ENCODE results near the gene RNF11. TPM values are rescaled to one million over a fixed set of nuclear protein-coding genes. Genes with fewer than 3 reads are reported as not detected.

Gene RNF11
- total RNA-seq, 4 donors from 2014 or later, result 56.7 to 84.3 (median 76.2) TPM

- no peak for TF ChIP-seq EP300 (IDR thresholded peaks at IDR 0.05)
- no peak for TF ChIP-seq CTCF (IDR thresholded peaks at IDR 0.05)
- TF ChIP-seq POLR2A (IDR thresholded peaks at IDR 0.05), result no peak
- Histone ChIP-seq H3K27me3 (no peaks in the 10 kb centered on the region), H3K4me1 (no peaks in the 10 kb centered on the region), H3K9me3 (no peaks in the 10 kb centered on the region), H3K4me3 (no peak overlapping the region), H3K27ac (no peak overlapping the region), H3K36me3 (peaks cover 0 to 3% (median 0%) of the 10 kb centered on the region in 3 donors)
- WGBS, 2 donors, result 81 to 85% methylated on average over 8 of the region's 8 CpGs
- DNase-seq (ENCODE audit: low spot score in 2 of 2), result no peak
These were observed 53.8 kb downstream of the RNF11 start for GRCh38 chr1:51289676-51290488.

GRCh38 chr1:51290489-51290847 lies 54.4 kb downstream of the RNF11 start:
- 93 to 94% methylated on average over 5 of the region's 5 CpGs for WGBS, 2 donors

GRCh38 chr1:51293898-51294515 lies 57.9 kb downstream of the RNF11 start:
- Histone ChIP-seq H3K27ac (no peak overlapping the region), H3K36me3 (no peaks in the 10 kb centered on the region), H3K9me3 (no peaks in the 10 kb centered on the region), H3K4me3 (no peak overlapping the region), H3K4me1 (peaks cover 0 to 13% (median 6%) of the 10 kb centered on the region in 4 donors), H3K27me3 (no peaks in the 10 kb centered on the region)
- TF ChIP-seq CTCF (IDR thresholded peaks at IDR 0.05), result no peak
- no peak for TF ChIP-seq EP300 (IDR thresholded peaks at IDR 0.05)
- no peak for TF ChIP-seq POLR2A (IDR thresholded peaks at IDR 0.05)
- no peak for DNase-seq (ENCODE audit: low spot score in 2 of 2)
- WGBS, 2 donors, result 70 to 82% methylated on average over 13 of the region's 13 CpGs

More at GRCh38 chr1:51290489-51290847, 54.4 kb downstream of the RNF11 start:
- H3K36me3 ChIP-seq, result peaks cover 0 to 3% (median 0%) of the 10 kb centered on the region in 3 donors
- H3K9me3 ChIP-seq, result no peaks in the 10 kb centered on the region
- no peak overlapping the region for H3K27ac ChIP-seq
- DNase-seq (ENCODE audit: low spot score in 2 of 2), result no peak
- TF ChIP-seq EP300 (IDR thresholded peaks at IDR 0.05), result no peak
- TF ChIP-seq POLR2A (IDR thresholded peaks at IDR 0.05), result no peak
- no peak for TF ChIP-seq CTCF (IDR thresholded peaks at IDR 0.05)
- H3K4me1 ChIP-seq, result no peaks in the 10 kb centered on the region
- no peaks in the 10 kb centered on the region for H3K27me3 ChIP-seq
- no peak overlapping the region for H3K4me3 ChIP-seq

- H3K27me3 ChIP-seq, result no peaks in the 10 kb centered on the region
- WGBS, 2 donors, result 68 to 71% methylated on average over 9 to 11 of the region's 11 CpGs
- no peaks in the 10 kb centered on the region for H3K36me3 ChIP-seq
- no peak for DNase-seq (ENCODE audit: low spot score in 2 of 2)
- TF ChIP-seq EP300 (IDR thresholded peaks at IDR 0.05) (no peak), POLR2A (IDR thresholded peaks at IDR 0.05) (no peak), CTCF (IDR thresholded peaks at IDR 0.05) (no peak)
- no peak overlapping the region for H3K27ac ChIP-seq
- H3K4me3 ChIP-seq, result no peak overlapping the region
- H3K4me1 ChIP-seq, result peaks cover 0 to 13% (median 6%) of the 10 kb centered on the region in 4 donors
- no peaks in the 10 kb centered on the region for H3K9me3 ChIP-seq
These were observed 58.6 kb downstream of the RNF11 start for GRCh38 chr1:51294566-51295184.

- H3K4me3 ChIP-seq, result no peak overlapping the region
- peaks cover 0 to 13% (median 6%) of the 10 kb centered on the region in 4 donors for H3K4me1 ChIP-seq
- 91 to 93% methylated on average over 14 to 17 of the region's 17 CpGs for WGBS, 2 donors
- DNase-seq (ENCODE audit: low spot score in 2 of 2), result no peak
- no peak overlapping the region for H3K27ac ChIP-seq
- H3K27me3 ChIP-seq, result no peaks in the 10 kb centered on the region
- TF ChIP-seq EP300 (IDR thresholded peaks at IDR 0.05), result no peak
- no peak for TF ChIP-seq CTCF (IDR thresholded peaks at IDR 0.05)
- TF ChIP-seq POLR2A (IDR thresholded peaks at IDR 0.05), result no peak
- H3K36me3 ChIP-seq, result no peaks in the 10 kb centered on the region
- H3K9me3 ChIP-seq, result no peaks in the 10 kb centered on the region
These were observed 59.9 kb downstream of the RNF11 start for GRCh38 chr1:51295926-51296325.
